ENCODE measurements around the gene SLC35F4. TPM values are rescaled to one million over a fixed set of nuclear protein-coding genes. Genes with fewer than 3 reads are reported as not detected.

The SLC35F4 gene
- total RNA-seq, 1 donor from 2014 or later: 0.14 TPM

DNA sequence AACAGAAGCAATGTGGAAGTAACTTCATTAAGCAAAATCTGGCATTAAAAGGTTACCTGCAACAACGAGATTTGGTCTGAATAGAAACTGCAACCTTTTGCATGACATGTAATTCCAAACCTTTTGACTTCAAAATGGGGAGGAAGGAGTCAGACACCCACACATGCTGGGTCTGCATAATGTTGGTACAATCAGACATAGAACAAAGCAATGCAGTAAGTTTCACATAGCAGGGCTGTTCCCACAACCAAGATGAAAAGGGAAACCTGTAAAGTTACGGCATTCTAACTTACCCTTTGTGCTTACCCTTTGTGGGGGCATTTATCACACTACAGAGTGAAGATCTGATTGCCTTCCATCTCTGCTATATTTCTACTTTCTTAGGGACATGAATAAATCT, 10.1 kb upstream of the SLC35F4 start:
- TF ChIP-seq, protein P1, sequence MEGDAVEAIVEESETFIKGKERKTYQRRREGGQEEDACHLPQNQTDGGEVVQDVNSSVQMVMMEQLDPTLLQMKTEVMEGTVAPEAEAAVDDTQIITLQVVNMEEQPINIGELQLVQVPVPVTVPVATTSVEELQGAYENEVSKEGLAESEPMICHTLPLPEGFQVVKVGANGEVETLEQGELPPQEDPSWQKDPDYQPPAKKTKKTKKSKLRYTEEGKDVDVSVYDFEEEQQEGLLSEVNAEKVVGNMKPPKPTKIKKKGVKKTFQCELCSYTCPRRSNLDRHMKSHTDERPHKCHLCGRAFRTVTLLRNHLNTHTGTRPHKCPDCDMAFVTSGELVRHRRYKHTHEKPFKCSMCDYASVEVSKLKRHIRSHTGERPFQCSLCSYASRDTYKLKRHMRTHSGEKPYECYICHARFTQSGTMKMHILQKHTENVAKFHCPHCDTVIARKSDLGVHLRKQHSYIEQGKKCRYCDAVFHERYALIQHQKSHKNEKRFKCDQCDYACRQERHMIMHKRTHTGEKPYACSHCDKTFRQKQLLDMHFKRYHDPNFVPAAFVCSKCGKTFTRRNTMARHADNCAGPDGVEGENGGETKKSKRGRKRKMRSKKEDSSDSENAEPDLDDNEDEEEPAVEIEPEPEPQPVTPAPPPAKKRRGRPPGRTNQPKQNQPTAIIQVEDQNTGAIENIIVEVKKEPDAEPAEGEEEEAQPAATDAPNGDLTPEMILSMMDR (IDR thresholded peaks at IDR 0.05; ENCODE audit: unreplicated experiment): no peak
- Mint-ChIP-seq H3K4me1 (ENCODE audit: low read depth) (no peaks in the 10 kb centered on the region), H3K27ac (no peak overlapping the region), H3K9me3 (ENCODE audit: low read depth) (peaks cover 12% of the 10 kb centered on the region), H3K27me3 (peaks cover 12% of the 10 kb centered on the region), H3K4me3 (ENCODE audit: low read depth) (no peak overlapping the region), H3K36me3 (ENCODE audit: insufficient read depth) (no peaks in the 10 kb centered on the region)
- no peak for DNase-seq (ENCODE audit: low spot score, unreplicated experiment)

DNA sequence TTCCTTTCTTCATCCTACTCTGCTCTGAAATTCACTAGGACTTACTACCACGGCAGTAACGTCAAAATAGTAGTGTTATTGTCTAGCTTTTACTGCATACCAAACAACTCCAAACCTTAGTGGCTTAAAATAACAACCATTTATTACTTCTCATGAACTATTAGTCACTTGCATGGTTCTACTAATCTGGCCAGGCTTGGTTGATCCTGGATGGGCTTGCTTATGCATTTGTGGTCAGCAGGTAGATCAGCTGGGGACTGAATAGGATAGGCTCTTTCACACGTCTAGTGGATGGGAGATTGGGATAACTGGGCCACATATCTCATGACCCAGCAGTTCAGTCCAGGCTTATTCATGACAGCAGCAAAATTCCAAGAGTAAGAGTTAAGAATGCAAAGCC, 9.4 kb upstream of the SLC35F4 start:
- H3K4me1 Mint-ChIP-seq (ENCODE audit: low read depth): no peaks in the 10 kb centered on the region
- TF ChIP-seq, protein P1 (IDR thresholded peaks at IDR 0.05; ENCODE audit: unreplicated experiment): no peak
- peaks cover 12% of the 10 kb centered on the region for H3K27me3 Mint-ChIP-seq
- no peak overlapping the region for H3K27ac Mint-ChIP-seq
- no peaks in the 10 kb centered on the region for H3K36me3 Mint-ChIP-seq (ENCODE audit: insufficient read depth)
- no peak for DNase-seq (ENCODE audit: low spot score, unreplicated experiment)
- H3K4me3 Mint-ChIP-seq (ENCODE audit: low read depth): no peak overlapping the region
- H3K9me3 Mint-ChIP-seq (ENCODE audit: low read depth): peaks cover 12% of the 10 kb centered on the region

DNA sequence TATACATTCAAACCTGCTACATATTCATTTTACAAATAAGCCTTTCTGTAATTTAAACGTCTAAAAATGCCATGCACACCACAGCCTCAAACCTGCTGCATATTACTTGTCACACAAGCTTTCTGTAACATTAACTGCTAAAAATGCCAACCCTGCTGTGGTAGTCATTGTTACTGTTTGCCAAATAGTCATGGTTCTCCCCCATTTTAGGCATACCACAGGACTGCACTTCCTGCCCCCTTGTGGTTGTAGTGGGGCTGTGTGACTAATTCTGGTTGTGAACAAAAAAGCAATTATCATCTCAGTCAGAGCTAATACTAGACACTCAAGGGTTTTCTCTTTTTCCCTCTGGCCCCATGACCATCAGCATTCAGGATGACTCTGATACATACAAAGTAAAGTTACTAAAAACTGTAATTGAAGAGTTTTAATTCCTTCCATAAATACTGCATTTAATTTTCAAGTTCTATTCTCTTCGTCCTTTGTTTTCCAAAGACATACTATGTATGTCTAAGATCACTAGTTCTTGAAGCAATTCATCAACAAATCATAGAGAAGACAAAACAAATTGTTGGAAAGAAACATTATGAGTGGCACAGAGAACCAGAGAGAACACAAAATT, 5.7 kb upstream of the SLC35F4 start:
- Mint-ChIP-seq H3K27me3 (peaks cover 20% of the 10 kb centered on the region), H3K9me3 (ENCODE audit: low read depth) (no peaks in the 10 kb centered on the region), H3K27ac (no peak overlapping the region), H3K4me1 (ENCODE audit: low read depth) (peaks cover 10% of the 10 kb centered on the region), H3K36me3 (ENCODE audit: insufficient read depth) (no peaks in the 10 kb centered on the region), H3K4me3 (ENCODE audit: low read depth) (no peak overlapping the region)
- TF ChIP-seq, protein P1 (IDR thresholded peaks at IDR 0.05; ENCODE audit: unreplicated experiment): peak; percentile 80
- DNase-seq (ENCODE audit: low spot score, unreplicated experiment): peak; percentile 14

DNA sequence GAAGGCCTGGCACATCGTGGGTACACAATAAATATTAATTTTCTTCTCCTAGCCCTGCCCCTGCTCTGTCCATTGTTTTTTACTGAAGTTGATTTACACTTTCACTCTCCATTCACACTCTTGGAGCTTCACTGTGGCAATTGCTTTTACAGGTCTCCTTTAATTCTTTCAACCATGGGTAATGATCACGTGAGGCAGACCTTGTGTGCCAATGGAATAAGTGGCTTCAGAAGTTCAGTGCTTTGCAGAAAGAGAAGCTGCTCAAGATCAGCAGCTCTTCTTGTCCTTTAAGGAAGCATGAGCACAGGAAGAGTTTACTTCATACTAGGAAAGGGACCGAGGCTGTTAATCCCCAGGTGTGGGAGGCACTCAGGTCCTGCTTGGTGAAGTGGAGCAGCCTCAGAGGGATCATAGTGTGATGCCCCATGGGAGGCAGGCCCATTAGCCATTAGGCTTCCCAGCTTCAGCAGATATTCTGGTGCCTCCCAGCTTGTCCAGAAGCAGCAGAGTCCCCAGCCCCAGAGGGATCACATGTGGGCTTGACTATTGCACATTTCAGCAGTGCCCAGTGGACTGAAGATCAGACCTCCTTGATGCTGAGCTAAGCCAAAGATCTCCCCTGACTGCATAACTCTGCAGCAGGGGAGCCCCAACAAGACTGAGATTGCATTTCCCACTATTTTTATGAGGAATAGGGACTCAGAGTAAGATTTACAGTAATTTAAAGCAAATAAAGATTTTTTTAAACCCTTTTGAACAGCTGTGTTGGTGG, 5.0 kb upstream of the SLC35F4 start:
- no peaks in the 10 kb centered on the region for H3K36me3 Mint-ChIP-seq (ENCODE audit: insufficient read depth)
- peaks cover 26% of the 10 kb centered on the region for H3K27me3 Mint-ChIP-seq
- peaks cover 10% of the 10 kb centered on the region for H3K4me1 Mint-ChIP-seq (ENCODE audit: low read depth)
- no peak for DNase-seq (ENCODE audit: low spot score, unreplicated experiment)
- TF ChIP-seq, protein P1 (IDR thresholded peaks at IDR 0.05; ENCODE audit: unreplicated experiment): no peak
- no peaks in the 10 kb centered on the region for H3K9me3 Mint-ChIP-seq (ENCODE audit: low read depth)
- H3K27ac Mint-ChIP-seq: no peak overlapping the region
- H3K4me3 Mint-ChIP-seq (ENCODE audit: low read depth): no peak overlapping the region

DNA sequence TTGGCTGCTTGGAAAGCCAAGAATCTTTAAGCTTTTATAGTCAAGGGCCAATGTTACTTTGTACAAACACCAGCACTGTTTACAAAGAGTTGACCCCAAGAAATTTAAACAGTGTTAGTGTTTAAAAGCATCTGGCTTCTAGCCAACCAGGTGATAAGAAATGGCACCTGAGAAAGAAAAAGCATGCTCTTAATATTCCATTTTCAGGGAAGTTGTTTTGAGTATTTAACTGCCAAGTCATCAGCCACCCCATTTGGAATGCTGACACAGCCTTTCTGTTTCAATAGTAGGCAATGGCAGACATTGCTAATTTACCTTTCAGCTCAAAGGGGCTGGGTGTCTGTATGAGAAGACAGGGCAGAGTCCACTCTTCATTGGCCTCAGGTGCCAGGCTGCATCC, 3.7 kb upstream of the SLC35F4 start:
- TF ChIP-seq, protein P1 (IDR thresholded peaks at IDR 0.05; ENCODE audit: unreplicated experiment): no peak
- no peak overlapping the region for H3K4me3 Mint-ChIP-seq (ENCODE audit: low read depth)
- H3K27ac Mint-ChIP-seq: no peak overlapping the region
- H3K36me3 Mint-ChIP-seq (ENCODE audit: insufficient read depth): no peaks in the 10 kb centered on the region
- no peaks in the 10 kb centered on the region for H3K9me3 Mint-ChIP-seq (ENCODE audit: low read depth)
- peaks cover 30% of the 10 kb centered on the region for H3K27me3 Mint-ChIP-seq
- no peak for DNase-seq (ENCODE audit: low spot score, unreplicated experiment)
- H3K4me1 Mint-ChIP-seq (ENCODE audit: low read depth): peaks cover 12% of the 10 kb centered on the region
